Islet of Langerhans (tissue), 1 donor: Measurements from ENCODE around the gene EGLN3.
"Not testable (repeated sequence)": the region's sequence is repeated elsewhere in the genome, so short reads cannot be mapped to it uniquely, and the experiment has no call there.

Experiments used
- FAIRE-seq: peaks from one replicate; lab custom pipeline; 2011; peaks lifted over from hg19 to GRCh38; lab: Jason Lieb, UNC

EGLN3 gene

GRCh38 chr14:33934938-33935337, 15.9 kb downstream of the EGLN3 start:
- FAIRE-seq, result no peak

GRCh38 chr14:33934043-33934750, 16.7 kb downstream of the EGLN3 start:
- no peak for FAIRE-seq

- no peak for FAIRE-seq
These were observed 17.4 kb downstream of the EGLN3 start for GRCh38 chr14:33933386-33933933.

GRCh38 chr14:33932576-33933345, 18.1 kb downstream of the EGLN3 start:
- no peak for FAIRE-seq

GRCh38 chr14:33932033-33932432, 18.8 kb downstream of the EGLN3 start:
- no peak for FAIRE-seq

- no peak for FAIRE-seq
These were observed 19.4 kb downstream of the EGLN3 start for GRCh38 chr14:33931461-33931860.

GRCh38 chr14:33930439-33930838, 20.4 kb downstream of the EGLN3 start:
- FAIRE-seq, result no peak

- no peak for FAIRE-seq
These were observed 21.0 kb downstream of the EGLN3 start for GRCh38 chr14:33929799-33930408.

GRCh38 chr14:33928895-33929294, 22.0 kb downstream of the EGLN3 start:
- no peak for FAIRE-seq

- no peak for FAIRE-seq
These were observed 22.9 kb downstream of the EGLN3 start for GRCh38 chr14:33927944-33928343.

GRCh38 chr14:33926967-33927366, 23.9 kb downstream of the EGLN3 start:
- FAIRE-seq, result not testable (repeated sequence)

GRCh38 chr14:33925946-33926345, 24.9 kb downstream of the EGLN3 start:
- FAIRE-seq, result no peak

- no peak for FAIRE-seq
These were observed 25.6 kb downstream of the EGLN3 start for GRCh38 chr14:33925235-33925634.

- FAIRE-seq, result no peak
These were observed 26.2 kb downstream of the EGLN3 start for GRCh38 chr14:33924566-33925100.

- FAIRE-seq, result no peak
These were observed 28.7 kb downstream of the EGLN3 start for GRCh38 chr14:33922125-33922524.

GRCh38 chr14:33918256-33918655, 32.6 kb downstream of the EGLN3 start:
- FAIRE-seq, result no peak

- FAIRE-seq, result no peak
These were observed 33.2 kb downstream of the EGLN3 start for GRCh38 chr14:33917661-33918060.

- no peak for FAIRE-seq
These were observed 34.0 kb downstream of the EGLN3 start for GRCh38 chr14:33916663-33917565.

- FAIRE-seq, result no peak
These were observed 35.2 kb downstream of the EGLN3 start for GRCh38 chr14:33915682-33916081.

GRCh38 chr14:33914676-33915516, 36.0 kb downstream of the EGLN3 start:
- no peak for FAIRE-seq

- FAIRE-seq, result no peak
These were observed 39.8 kb downstream of the EGLN3 start for GRCh38 chr14:33911046-33911445.
